ENCODE results near the gene TRAPPC12.

- no peak for TF ChIP-seq POLR2AphosphoS5 (IDR thresholded peaks at IDR 0.05)
- TF ChIP-seq, protein P1, sequence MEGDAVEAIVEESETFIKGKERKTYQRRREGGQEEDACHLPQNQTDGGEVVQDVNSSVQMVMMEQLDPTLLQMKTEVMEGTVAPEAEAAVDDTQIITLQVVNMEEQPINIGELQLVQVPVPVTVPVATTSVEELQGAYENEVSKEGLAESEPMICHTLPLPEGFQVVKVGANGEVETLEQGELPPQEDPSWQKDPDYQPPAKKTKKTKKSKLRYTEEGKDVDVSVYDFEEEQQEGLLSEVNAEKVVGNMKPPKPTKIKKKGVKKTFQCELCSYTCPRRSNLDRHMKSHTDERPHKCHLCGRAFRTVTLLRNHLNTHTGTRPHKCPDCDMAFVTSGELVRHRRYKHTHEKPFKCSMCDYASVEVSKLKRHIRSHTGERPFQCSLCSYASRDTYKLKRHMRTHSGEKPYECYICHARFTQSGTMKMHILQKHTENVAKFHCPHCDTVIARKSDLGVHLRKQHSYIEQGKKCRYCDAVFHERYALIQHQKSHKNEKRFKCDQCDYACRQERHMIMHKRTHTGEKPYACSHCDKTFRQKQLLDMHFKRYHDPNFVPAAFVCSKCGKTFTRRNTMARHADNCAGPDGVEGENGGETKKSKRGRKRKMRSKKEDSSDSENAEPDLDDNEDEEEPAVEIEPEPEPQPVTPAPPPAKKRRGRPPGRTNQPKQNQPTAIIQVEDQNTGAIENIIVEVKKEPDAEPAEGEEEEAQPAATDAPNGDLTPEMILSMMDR (IDR thresholded peaks at IDR 0.05) = no peak
- no peak for TF ChIP-seq POLR2A (IDR thresholded peaks at IDR 0.05)
- TF ChIP-seq EP300 (IDR thresholded peaks at IDR 0.05) = no peak
Observed at GRCh38 chr2:3488061-3488531, 108.6 kb downstream of the TRAPPC12 start.
